Vagina (tissue), 2 donors: ENCODE measurements around the gene THRA. TPM values are rescaled to one million over a fixed set of nuclear protein-coding genes. Genes with fewer than 3 reads are reported as not detected.

ENCODE experiments used
- DNase-seq, 2 donors: peaks; one replicate each; pipeline ENCODE4 v3.0.0-alpha.2; 2017; ENCODE audit errors: extremely low spot score in 2 of 2
- H3K27ac ChIP-seq: fragments of 200-600 bp; sonication (generic); one replicate; pipeline ENCODE4 v1.5.1; 2019
- H3K27me3 ChIP-seq: fragments of 200-600 bp; sonication (generic); one replicate; pipeline ENCODE4 v1.5.1; 2019
- H3K36me3 ChIP-seq, 2 donors: fragments of 200-600 bp; sonication (generic); one replicate each; pipeline ENCODE4 v1.5.1; 2017 to 2019
- H3K4me1 ChIP-seq: fragments of 200-600 bp; sonication (generic); one replicate; pipeline ENCODE4 v1.5.1; 2019
- H3K4me3 ChIP-seq, 2 donors: fragments of 200-600 bp; sonication (generic); 1 replicate in 1 of 2; 2 replicates in 1 of 2; pipeline ENCODE4 v1.5.1; 2016 to 2019
- H3K9me3 ChIP-seq: fragments of 200-600 bp; sonication (generic); one replicate; pipeline ENCODE4 v1.5.1; 2019
- POLR2A ChIP-seq, 2 donors: fragments of 450-650 bp; IDR thresholded peaks; one replicate each; pipeline ENCODE4 v1.6.1; 2017; ENCODE audit warnings: antibody characterized with exemption in 2 of 2, mild to moderate bottlenecking in 2 of 2, moderate library complexity in 2 of 2
- POLR2AphosphoS5 ChIP-seq, 2 donors: sonication (generic); formaldehyde crosslinking; IDR thresholded peaks; one replicate each; pipeline ENCODE4 v1.9.0; 2017; ENCODE audit warnings: antibody characterized with exemption in 2 of 2, mild to moderate bottlenecking in 2 of 2, low read depth in 1 of 2; ENCODE audit not compliant: insufficient read depth in 1 of 2
- intact Hi-C: fragments of 100-400 bp; cut with DNase I; formaldehyde crosslinking; loops from one replicate; pipeline ENCODE4 v1.15.1; 2023
- total RNA-seq: library from RNA; depleted of rRNA; stranded (reverse); fragments of >200 nt; gene quantifications from one replicate; pipeline ENCODE4 v1.2.3, GENCODE V29; 2016
- TF ChIP-seq, protein P1 (sequence below), 3 experiments: fragments of 450-650 bp in 2 of 3; fragments of 200-600 bp in 1 of 3; sonication (generic) in 1 of 3; IDR thresholded peaks; one replicate each; pipeline ENCODE4 v1.5.1; 2017 to 2019; ENCODE audit warnings: antibody characterized with exemption in 3 of 3, mild to moderate bottlenecking in 2 of 3, moderate library complexity in 2 of 3

The THRA gene
- total RNA-seq, 1 donor from 2014 or later, result 40.3 TPM

DNA sequence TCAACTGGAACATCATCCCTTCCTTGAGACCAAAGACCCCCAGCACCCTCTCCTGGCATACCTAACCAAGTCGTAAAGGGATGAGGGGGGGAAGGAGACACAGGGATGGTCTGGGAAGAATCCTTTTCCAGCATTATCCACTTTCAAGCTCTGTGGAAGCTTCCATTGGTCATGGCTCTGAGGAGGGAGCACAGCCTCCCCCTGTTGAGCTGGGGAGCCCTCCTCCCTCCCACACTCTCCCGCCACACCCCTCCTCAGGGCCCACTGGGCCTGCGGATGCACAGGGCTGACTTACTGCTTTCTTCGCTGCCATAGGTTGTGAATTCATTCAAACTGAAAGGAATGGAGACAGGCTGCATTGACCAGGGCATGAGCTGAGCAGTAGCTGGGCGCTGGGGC is 35.2 kb upstream of the THRA start:
- H3K36me3 ChIP-seq, result peaks cover 0 to 55% of the 10 kb centered on the region in 2 donors

DNA sequence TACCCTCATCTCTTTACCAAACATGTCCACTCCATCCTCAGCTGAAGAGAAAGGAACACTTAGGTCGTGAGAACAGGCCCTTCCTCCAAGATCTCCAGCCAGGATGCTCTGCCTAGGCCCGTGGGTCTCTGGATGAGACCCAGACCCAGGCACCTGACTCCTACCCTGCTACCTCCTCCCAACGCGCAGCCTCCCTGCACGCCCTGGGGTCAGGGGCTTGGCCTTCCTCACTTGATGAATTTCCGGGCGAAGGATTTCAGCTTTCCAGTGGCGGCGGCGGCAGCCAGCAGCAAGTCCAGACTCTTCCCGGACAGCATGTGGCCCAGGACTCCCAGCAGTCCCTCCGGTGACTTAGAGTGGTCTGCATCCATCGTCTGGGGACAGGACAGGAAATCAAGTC is 34.2 kb upstream of the THRA start:
- intact Hi-C loops, result no loop called here
- H3K4me3 ChIP-seq, result no peak overlapping the region
- no peak overlapping the region for H3K27ac ChIP-seq
- peaks cover 0 to 64% of the 10 kb centered on the region in 2 donors for H3K36me3 ChIP-seq
- H3K9me3 ChIP-seq, result no peaks in the 10 kb centered on the region
- H3K4me1 ChIP-seq, result peaks cover 38% of the 10 kb centered on the region
- H3K27me3 ChIP-seq, result no peaks in the 10 kb centered on the region
- TF ChIP-seq, protein P1, sequence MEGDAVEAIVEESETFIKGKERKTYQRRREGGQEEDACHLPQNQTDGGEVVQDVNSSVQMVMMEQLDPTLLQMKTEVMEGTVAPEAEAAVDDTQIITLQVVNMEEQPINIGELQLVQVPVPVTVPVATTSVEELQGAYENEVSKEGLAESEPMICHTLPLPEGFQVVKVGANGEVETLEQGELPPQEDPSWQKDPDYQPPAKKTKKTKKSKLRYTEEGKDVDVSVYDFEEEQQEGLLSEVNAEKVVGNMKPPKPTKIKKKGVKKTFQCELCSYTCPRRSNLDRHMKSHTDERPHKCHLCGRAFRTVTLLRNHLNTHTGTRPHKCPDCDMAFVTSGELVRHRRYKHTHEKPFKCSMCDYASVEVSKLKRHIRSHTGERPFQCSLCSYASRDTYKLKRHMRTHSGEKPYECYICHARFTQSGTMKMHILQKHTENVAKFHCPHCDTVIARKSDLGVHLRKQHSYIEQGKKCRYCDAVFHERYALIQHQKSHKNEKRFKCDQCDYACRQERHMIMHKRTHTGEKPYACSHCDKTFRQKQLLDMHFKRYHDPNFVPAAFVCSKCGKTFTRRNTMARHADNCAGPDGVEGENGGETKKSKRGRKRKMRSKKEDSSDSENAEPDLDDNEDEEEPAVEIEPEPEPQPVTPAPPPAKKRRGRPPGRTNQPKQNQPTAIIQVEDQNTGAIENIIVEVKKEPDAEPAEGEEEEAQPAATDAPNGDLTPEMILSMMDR (IDR thresholded peaks at IDR 0.05), result no peak
- TF ChIP-seq POLR2A (IDR thresholded peaks at IDR 0.05) (no peak), POLR2AphosphoS5 (IDR thresholded peaks at IDR 0.05; ENCODE audit: insufficient read depth in 1 of 2, low read depth in 1 of 2) (no peak)
- no peak for DNase-seq

More for the DNA sequence above, 35.2 kb upstream of the THRA start:
- Histone ChIP-seq H3K27ac (peak overlapping the region; percentile 37), H3K4me3 (no peak overlapping the region), H3K4me1 (peaks cover 48% of the 10 kb centered on the region), H3K27me3 (no peaks in the 10 kb centered on the region), H3K9me3 (no peaks in the 10 kb centered on the region)
- no peak for TF ChIP-seq POLR2A (IDR thresholded peaks at IDR 0.05)
- TF ChIP-seq, protein P1 (IDR thresholded peaks at IDR 0.05), result no peak
- DNase-seq, result no peak
- intact Hi-C loops, result no loop called here

DNA sequence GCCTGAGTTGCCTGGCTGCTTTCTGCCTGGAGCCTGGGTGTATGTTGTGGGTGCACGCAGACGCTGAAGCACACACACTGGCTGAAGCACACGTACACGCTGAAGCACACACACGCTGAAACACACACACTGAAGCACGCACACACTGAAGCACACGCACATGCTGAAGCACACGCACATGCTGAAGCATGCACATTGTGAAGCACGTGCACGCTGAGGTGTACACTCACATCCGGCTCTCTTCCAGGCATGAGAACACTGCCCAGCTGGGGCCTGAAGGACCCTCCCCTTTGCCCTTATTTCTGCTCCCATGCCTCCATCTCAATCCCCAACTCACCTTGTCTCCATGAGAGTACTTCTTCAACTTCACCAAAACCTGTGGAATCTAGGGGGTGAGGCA is 31.1 kb upstream of the THRA start:
- Histone ChIP-seq H3K4me3 (no peak overlapping the region), H3K9me3 (no peaks in the 10 kb centered on the region), H3K36me3 (peaks cover 0 to 77% of the 10 kb centered on the region in 2 donors), H3K4me1 (peaks cover 7% of the 10 kb centered on the region), H3K27me3 (no peaks in the 10 kb centered on the region), H3K27ac (no peak overlapping the region)
- DNase-seq, result no peak
- intact Hi-C loops, result no loop called here
- no peak for TF ChIP-seq POLR2A (IDR thresholded peaks at IDR 0.05)
- TF ChIP-seq, protein P1 (IDR thresholded peaks at IDR 0.05), result no peak
- TF ChIP-seq POLR2AphosphoS5 (IDR thresholded peaks at IDR 0.05; ENCODE audit: insufficient read depth in 1 of 2, low read depth in 1 of 2), result no peak

DNA sequence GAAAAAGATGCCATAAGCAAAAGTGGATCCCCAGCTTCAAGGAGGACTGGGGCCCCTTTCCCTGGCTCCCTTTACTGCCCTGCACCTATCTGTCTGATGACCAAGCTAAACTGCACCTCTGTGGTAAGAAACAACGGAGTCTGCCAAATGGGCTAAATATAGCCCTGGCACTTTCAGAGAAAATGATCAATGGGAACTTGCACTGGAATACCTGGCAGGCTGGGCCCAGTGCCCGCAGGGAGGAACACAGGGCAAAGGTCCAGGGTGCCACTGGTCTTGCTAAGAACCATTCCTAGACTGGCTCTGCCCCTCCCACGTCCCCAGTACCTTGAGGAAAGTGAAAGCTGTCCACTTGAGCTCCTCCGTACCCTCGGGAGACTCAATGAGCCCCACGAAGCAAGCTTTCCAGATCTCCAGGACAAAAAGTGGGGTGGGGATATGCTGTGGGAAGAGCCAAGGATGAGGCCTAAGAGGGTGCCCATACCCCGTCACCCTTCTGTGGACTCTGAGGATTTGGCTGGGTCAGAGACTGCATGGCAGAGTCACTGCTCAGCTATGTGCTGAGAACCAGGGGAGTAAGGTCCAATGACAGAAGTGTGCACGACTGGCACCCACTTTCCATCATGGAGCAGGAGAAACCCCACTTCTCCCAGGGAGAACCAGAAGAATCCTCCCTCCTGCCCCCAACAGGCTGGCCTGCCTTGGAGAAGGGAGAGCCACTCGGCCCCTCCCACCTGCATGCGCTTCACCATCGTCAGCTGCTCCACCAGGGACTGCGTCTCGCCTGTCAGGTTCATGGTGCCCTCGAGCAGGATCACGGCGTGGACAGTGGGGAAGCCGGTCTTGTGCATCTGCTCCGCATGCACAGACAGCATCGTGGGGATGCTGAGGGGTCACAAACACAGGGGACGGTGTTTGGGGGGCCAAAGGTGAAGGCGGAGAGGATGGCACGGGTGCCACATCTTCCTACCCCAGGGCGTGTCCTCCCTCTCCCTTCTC is 30.1 kb upstream of the THRA start:
- H3K4me1 ChIP-seq, result no peaks in the 10 kb centered on the region
- no peaks in the 10 kb centered on the region for H3K27me3 ChIP-seq
- no peak for DNase-seq
- no peak overlapping the region for H3K4me3 ChIP-seq
- TF ChIP-seq POLR2AphosphoS5 (IDR thresholded peaks at IDR 0.05; ENCODE audit: insufficient read depth in 1 of 2, low read depth in 1 of 2) (no peak), POLR2A (IDR thresholded peaks at IDR 0.05) (no peak)
- TF ChIP-seq, protein P1 (IDR thresholded peaks at IDR 0.05), result no peak
- no peaks in the 10 kb centered on the region for H3K9me3 ChIP-seq
- peaks cover 0 to 73% of the 10 kb centered on the region in 2 donors for H3K36me3 ChIP-seq
- intact Hi-C loops, result no loop called here
- no peak overlapping the region for H3K27ac ChIP-seq

DNA sequence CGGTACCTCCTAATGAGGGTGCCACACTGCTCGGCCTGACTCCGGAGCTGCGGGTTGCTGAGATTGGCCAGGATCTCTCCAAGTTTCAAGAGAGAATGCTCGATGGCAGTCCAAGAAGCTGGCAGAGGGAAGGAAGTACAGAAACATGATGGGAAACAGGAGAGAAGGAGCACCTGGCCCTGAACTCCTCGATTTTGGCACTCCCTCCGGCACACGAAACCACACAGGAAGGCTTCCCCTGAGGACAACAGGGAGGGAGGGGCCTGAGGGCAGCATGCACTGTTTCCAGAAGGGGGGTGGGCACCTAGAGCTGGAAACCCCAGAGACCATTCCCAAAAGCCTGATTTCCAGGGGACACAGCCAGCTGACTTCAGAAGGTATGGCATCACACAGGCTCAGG is 29.4 kb upstream of the THRA start:
- intact Hi-C loops, result no loop called here

More for the DNA sequence above, 29.4 kb upstream of the THRA start:
- Histone ChIP-seq H3K4me1 (no peaks in the 10 kb centered on the region), H3K36me3 (peaks cover 0 to 68% of the 10 kb centered on the region in 2 donors), H3K27ac (no peak overlapping the region), H3K9me3 (no peaks in the 10 kb centered on the region), H3K27me3 (no peaks in the 10 kb centered on the region), H3K4me3 (no peak overlapping the region)
- TF ChIP-seq POLR2A (IDR thresholded peaks at IDR 0.05) (no peak), POLR2AphosphoS5 (IDR thresholded peaks at IDR 0.05; ENCODE audit: insufficient read depth in 1 of 2, low read depth in 1 of 2) (no peak)
- TF ChIP-seq, protein P1 (IDR thresholded peaks at IDR 0.05), result no peak
- no peak for DNase-seq
